Measurements from ENCODE around the gene PINLYP. TPM values are rescaled to one million over a fixed set of nuclear protein-coding genes. Genes with fewer than 3 reads are reported as not detected.
A peak's percentile ranks its signal among the peaks of the same experiment; 100 is the strongest.

The PINLYP gene
- total and polyA plus RNA-seq, 12 donors, result 0.28 to 5.2 (median 1.4) TPM

- intact Hi-C loops (cut with DNase I), result no loop called here
Measured at GRCh38 chr19:43616954-43617353, 41.4 kb downstream of the PINLYP start.

GRCh38 chr19:43618921-43619261 is 43.3 kb downstream of the PINLYP start:
- peak; percentile 8 to 52 (median 35) for ATAC-seq
- Histone ChIP-seq H3K27ac (peak overlapping the region; percentile 84 to 97 (median 94)), H3K36me3 (peaks cover 0 to 6% (median 0%) of the 10 kb centered on the region in 9 donors), H3K9me3 (no peaks in the 10 kb centered on the region), H3K27me3 (no peaks in the 10 kb centered on the region), H3K4me3 (peak overlapping the region; percentile 59 to 90 (median 80)), H3K4me1 (peaks cover 0 to 24% (median 7%) of the 10 kb centered on the region in 9 donors)
- TF ChIP-seq CTCF (IDR thresholded peaks at IDR 0.05), result no peak
- no peak for DNase-seq
- whole genome bisulfite sequencing, 2 donors, result 1% methylated on average over 14 of the region's 14 CpGs
- intact Hi-C loops (cut with DNase I), result loop anchor here in 2 of 10 donors (2.0 kb wide), 1 partner anchor 22 kb away; the partner anchor contains the start of genes IRGQ (in 2 of the 2) and ZNF576 (in 2 of the 2)

More at GRCh38 chr19:43616954-43617353, 41.4 kb downstream of the PINLYP start:
- 89 to 94% methylated on average over 6 of the region's 6 CpGs for WGBS, 2 donors
- TF ChIP-seq CTCF (IDR thresholded peaks at IDR 0.05), result no peak
- ATAC-seq, result no peak
- Histone ChIP-seq H3K4me3 (no peak overlapping the region), H3K27me3 (no peaks in the 10 kb centered on the region), H3K9me3 (no peaks in the 10 kb centered on the region), H3K36me3 (peaks cover 0 to 25% (median 4%) of the 10 kb centered on the region in 9 donors), H3K4me1 (peaks cover 0 to 24% (median 7%) of the 10 kb centered on the region in 9 donors), H3K27ac (no peak overlapping the region)
- DNase-seq, result no peak

- Histone ChIP-seq H3K4me1 (peaks cover 0 to 24% (median 7%) of the 10 kb centered on the region in 9 donors), H3K27ac (peak within 1 kb of the TSS; percentile 84 to 97 (median 94)), H3K9me3 (no peaks in the 10 kb centered on the region), H3K36me3 (peaks cover 0 to under 1% (median 0%) of the 10 kb centered on the region in 9 donors), H3K27me3 (no peaks in the 10 kb centered on the region), H3K4me3 (peak within 1 kb of the TSS; percentile 59 to 90 (median 80))
- DNase-seq (peak; percentile 85 to 86), ATAC-seq (peak; percentile 94 to 97 (median 95))
- TF ChIP-seq CTCF (IDR thresholded peaks at IDR 0.05), result no peak
- WGBS, 2 donors, result 0% methylated on average over 81 of the region's 81 CpGs
- intact Hi-C loops (cut with DNase I), result loop anchor here in 2 of 10 donors (2.0 kb wide), 1 partner anchor 23 kb away; the partner anchor contains the start of genes IRGQ (in 2 of the 2) and ZNF576 (in 2 of the 2)
Measured at GRCh38 chr19:43619262-43620060, 43.9 kb downstream of the PINLYP start, which contains the start of gene ZNF428. Gene ZNF428, minus strand, starts transcription at chr19:43619629. Its CDS starts 5,325 bp downstream, at chr19:43614304.

- peak in 2 of 8 donors; percentile 3 to 4 for ATAC-seq
Measured at GRCh38 chr19:43620061-43621001, 44.7 kb downstream of the PINLYP start.

More at GRCh38 chr19:43620061-43621001, 44.7 kb downstream of the PINLYP start:
- no peak for TF ChIP-seq CTCF (IDR thresholded peaks at IDR 0.05)
- DNase-seq, result peak in 1 of 2 donors; percentile 87
- H3K27ac ChIP-seq, result peak overlapping the region in 9 of 10 donors; percentile 90 to 97 (median 94)
- peak overlapping the region; percentile 59 to 90 (median 80) for H3K4me3 ChIP-seq
- intact Hi-C loops (cut with DNase I), result no loop called here
- H3K4me1 ChIP-seq, result peaks cover 0 to 26% (median 7%) of the 10 kb centered on the region in 9 donors
- no peaks in the 10 kb centered on the region for H3K9me3 ChIP-seq
- WGBS, 2 donors, result 44 to 49% methylated on average over 23 of the region's 23 CpGs
- no peaks in the 10 kb centered on the region for H3K36me3 ChIP-seq
- H3K27me3 ChIP-seq, result no peaks in the 10 kb centered on the region

All from heart right ventricle (tissue), 16 donors.